Measurements from ENCODE around the gene DYNLT5. TPM values are rescaled to one million over a fixed set of nuclear protein-coding genes. Genes with fewer than 3 reads are reported as not detected.
"Not testable (repeated sequence)": the region's sequence is repeated elsewhere in the genome, so short reads cannot be mapped to it uniquely, and the experiment has no call there.

The DYNLT5 gene
- total RNA-seq, 2 donors from 2014 or later = not detected

DNA sequence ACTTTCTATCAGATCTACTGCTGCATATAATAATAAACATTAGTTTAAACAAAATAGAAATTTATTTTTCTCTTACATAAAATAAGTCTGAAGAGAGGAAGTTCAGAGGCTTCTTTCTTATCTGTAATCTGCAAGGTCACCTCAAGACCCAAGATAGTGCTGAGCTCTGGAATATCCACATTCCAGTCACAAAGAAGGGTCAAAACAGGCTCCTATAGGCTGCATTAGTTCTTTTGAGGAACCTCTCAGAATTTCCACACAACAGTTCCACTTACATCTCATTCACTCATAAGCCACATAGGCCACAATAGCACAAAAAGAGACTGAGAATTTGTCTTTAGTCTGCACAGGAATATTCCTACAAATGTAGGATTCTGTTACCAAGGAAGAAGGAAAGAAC lies 15.4 kb downstream of the DYNLT5 start:
- Mint-ChIP-seq H3K9me3 (no peaks in the 10 kb centered on the region), H3K27ac (no peak overlapping the region), H3K4me1 (peaks cover 22% of the 10 kb centered on the region), H3K27me3 (no peaks in the 10 kb centered on the region), H3K36me3 (ENCODE audit: low read depth) (no peaks in the 10 kb centered on the region), H3K4me3 (no peak overlapping the region)
- ATAC-seq (replicated peaks) = no peak

DNA sequence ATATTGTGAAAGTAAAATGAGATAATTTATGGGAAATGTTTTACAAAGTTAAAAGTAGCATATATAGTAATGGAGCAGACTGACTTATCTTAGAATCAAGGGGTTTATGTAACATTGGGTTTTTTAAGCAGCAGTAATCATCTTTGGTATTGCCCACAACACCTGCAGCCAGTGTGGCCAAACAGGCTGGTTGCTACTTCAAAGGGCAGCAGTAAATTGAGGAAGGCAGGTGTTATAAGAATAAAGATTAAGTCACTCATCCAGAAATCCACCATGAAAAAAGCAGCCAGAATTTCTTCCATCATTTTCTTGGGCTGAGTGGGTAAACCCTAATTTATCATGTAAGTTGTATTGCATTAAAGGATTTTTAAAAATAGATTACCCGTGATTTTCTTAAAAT lies 16.7 kb downstream of the DYNLT5 start:
- Mint-ChIP-seq H3K4me3 (peak overlapping the region; percentile 80), H3K36me3 (ENCODE audit: low read depth) (no peaks in the 10 kb centered on the region), H3K27ac (peak overlapping the region; percentile 87), H3K27me3 (no peaks in the 10 kb centered on the region), H3K9me3 (no peaks in the 10 kb centered on the region), H3K4me1 (peaks cover 22% of the 10 kb centered on the region)
- ATAC-seq (replicated peaks) = no peak

DNA sequence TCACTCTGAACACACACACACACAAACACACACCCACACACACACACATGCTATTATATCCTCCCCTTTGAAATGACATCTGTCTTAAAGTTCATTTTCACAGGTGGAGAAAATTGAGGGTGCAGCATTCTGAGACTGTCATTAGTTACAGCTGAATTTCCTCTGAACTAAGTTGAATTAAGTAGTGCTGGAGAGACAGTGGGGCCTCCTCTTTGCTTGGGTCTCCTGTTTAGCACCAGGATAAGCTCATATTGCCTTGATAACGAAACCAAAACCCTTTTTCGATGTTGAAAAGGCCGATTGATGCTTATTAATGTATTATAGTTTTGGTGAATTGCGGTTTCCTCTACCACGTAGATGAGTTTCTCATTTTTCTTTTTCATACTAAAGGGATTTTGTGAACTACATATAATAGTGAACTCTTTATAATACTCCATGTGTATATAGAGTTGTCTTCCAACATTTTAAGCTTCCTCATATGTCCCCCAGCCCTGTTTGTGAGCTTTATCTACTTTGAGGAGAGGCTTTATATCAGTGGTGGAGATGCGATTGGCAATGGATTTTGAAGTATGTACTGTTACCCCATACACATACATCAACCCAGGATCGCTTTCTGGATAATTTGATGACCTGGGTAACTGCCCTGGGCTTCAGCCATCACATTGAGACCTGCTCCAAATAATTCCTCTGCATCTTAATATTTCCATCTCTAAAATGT lies 17.4 kb downstream of the DYNLT5 start:
- H3K9me3 Mint-ChIP-seq = no peaks in the 10 kb centered on the region

DNA sequence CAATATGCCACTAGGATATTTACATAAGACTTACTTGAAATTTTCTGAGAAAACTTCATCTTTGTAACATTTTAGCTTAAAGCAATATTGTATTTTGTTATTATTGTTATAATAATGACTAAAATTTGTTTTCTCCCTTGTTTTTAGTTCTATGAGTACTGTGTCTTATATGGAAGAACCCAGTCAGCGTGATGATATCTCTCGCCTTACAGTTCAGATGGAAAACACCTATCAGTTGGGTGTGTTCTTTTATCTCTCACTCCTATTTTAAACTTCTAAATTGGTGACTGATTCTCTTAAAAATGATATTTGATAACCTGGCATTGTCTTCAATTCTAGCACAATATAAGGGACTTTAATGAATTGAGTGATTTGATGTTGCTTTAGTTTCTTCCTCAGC lies 18.0 kb downstream of the DYNLT5 start:
- ATAC-seq (replicated peaks) = peak; percentile 71
- no peaks in the 10 kb centered on the region for H3K36me3 Mint-ChIP-seq (ENCODE audit: low read depth)
- no peaks in the 10 kb centered on the region for H3K27me3 Mint-ChIP-seq
- H3K9me3 Mint-ChIP-seq = no peaks in the 10 kb centered on the region
- peaks cover 22% of the 10 kb centered on the region for H3K4me1 Mint-ChIP-seq
- H3K4me3 Mint-ChIP-seq = peak overlapping the region; percentile 80
- peak overlapping the region; percentile 87 for H3K27ac Mint-ChIP-seq

More for the DNA sequence above, 17.4 kb downstream of the DYNLT5 start:
- no peaks in the 10 kb centered on the region for H3K36me3 Mint-ChIP-seq (ENCODE audit: low read depth)
- no peaks in the 10 kb centered on the region for H3K27me3 Mint-ChIP-seq
- peak; percentile 56 for ATAC-seq (replicated peaks)
- peak overlapping the region; percentile 80 for H3K4me3 Mint-ChIP-seq
- H3K27ac Mint-ChIP-seq = peak overlapping the region; percentile 87
- peaks cover 22% of the 10 kb centered on the region for H3K4me1 Mint-ChIP-seq

DNA sequence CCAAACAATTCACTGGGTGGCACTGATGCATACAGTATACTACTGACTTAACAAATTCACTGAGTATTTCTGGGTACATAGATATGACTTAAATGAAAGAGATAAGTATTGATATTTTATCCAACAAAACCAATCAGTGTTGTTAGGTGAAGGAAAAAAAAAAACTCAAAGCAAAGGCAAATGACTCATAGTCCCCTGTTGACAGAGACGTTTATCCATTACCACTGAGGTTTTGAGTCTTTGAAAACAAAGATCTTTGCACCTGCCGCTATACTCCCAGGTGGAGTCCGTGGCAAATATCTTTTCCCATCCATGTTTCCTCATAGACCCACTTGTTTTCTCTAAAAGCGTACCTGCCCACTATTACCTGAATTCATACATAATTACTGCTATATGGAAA lies 18.4 kb downstream of the DYNLT5 start:
- peak overlapping the region; percentile 80 for H3K4me3 Mint-ChIP-seq
- H3K9me3 Mint-ChIP-seq = no peaks in the 10 kb centered on the region
- H3K4me1 Mint-ChIP-seq = peaks cover 22% of the 10 kb centered on the region
- H3K36me3 Mint-ChIP-seq (ENCODE audit: low read depth) = no peaks in the 10 kb centered on the region
- peak; percentile 78 for ATAC-seq (replicated peaks)
- H3K27ac Mint-ChIP-seq = peak overlapping the region; percentile 87
- peaks cover 4% of the 10 kb centered on the region for H3K27me3 Mint-ChIP-seq

DNA sequence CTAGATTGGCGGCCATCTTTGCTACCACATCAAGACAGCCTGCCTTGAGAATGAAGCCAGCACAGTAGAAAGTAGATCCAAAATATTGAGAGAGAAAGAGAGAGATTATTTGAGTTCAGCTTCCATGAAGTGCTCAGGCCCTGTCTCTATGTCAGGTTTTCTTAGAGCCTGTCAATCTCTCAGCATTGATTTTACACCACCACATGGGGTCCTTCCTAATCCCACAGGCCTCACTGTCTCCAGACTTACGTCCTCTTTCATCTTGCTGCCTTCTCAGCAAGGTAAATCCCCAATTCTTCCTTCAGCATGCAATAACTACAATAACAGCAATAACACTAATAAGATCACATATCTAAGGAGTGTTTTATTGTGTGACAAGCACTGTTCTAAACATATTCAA lies 21.0 kb downstream of the DYNLT5 start:
- no peaks in the 10 kb centered on the region for H3K36me3 Mint-ChIP-seq (ENCODE audit: low read depth)
- H3K27me3 Mint-ChIP-seq = peaks cover 5% of the 10 kb centered on the region
- H3K9me3 Mint-ChIP-seq = no peaks in the 10 kb centered on the region
- ATAC-seq (replicated peaks) = no peak
- H3K27ac Mint-ChIP-seq = no peak overlapping the region
- no peak overlapping the region for H3K4me3 Mint-ChIP-seq
- peaks cover 22% of the 10 kb centered on the region for H3K4me1 Mint-ChIP-seq

DNA sequence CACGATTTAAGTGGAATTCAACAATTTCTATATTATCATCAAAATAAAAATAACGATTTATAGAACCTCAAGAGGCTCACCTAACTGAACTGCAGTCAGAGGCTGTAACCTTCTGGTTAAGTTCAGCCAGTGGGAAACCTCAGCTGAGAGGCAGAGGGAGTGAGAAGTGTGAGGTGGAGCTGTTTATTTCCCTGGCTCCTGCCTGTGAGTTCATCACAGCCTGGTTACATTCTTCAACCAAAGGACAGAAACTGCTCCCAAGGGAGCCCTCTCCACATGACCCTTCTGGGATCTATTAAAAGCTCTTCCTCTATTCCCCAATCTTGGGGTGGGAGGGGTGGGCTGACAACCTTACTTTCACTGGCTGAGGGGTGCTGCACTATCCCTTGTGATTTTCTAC lies 22.2 kb downstream of the DYNLT5 start:
- Mint-ChIP-seq H3K27me3 (peaks cover 5% of the 10 kb centered on the region), H3K36me3 (ENCODE audit: low read depth) (no peaks in the 10 kb centered on the region), H3K4me1 (peaks cover 14% of the 10 kb centered on the region), H3K9me3 (no peaks in the 10 kb centered on the region), H3K27ac (no peak overlapping the region), H3K4me3 (no peak overlapping the region)
- no peak for ATAC-seq (replicated peaks)

DNA sequence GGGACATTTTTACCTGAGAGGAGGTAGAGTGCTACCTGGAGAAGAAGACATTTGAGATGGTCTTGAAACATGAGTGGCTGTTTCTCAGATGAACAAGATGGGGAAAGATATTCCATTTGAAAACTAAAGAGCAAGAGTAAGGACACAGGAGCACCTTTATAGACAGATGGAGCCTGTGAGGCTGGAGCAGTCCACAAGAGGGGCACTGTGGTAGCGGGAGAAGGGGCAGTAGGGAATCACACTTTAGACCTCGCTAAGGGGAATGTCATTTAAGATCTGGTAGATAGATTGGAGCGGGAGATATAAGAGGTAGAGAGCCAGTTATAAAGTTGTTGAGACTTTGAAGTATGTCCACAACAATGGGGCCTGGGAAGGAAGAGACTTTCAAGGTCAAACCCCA lies 23.4 kb downstream of the DYNLT5 start:
- Mint-ChIP-seq H3K27ac (no peak overlapping the region), H3K4me3 (no peak overlapping the region)
- ATAC-seq (replicated peaks) = no peak

DNA sequence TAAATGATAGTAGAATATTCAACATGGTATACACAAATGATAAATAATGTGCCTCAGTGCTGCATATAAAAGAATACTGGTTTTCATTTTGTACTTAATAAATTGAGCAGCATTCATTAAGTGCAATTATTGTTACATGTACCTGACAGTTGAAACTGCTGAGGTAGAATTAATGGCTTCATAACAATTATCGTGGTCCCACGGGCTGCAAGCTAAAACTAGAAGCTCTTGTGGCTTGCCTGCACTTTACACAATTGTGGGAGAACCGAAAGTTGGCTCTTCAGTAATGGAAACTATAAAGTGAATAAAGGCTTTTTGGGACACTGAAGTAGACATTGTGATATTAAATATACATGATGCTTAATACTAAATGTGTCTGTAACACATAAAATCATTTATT lies 25.6 kb downstream of the DYNLT5 start:
- Mint-ChIP-seq H3K4me1 (no peaks in the 10 kb centered on the region), H3K4me3 (no peak overlapping the region), H3K36me3 (ENCODE audit: low read depth) (no peaks in the 10 kb centered on the region), H3K27me3 (peaks cover 5% of the 10 kb centered on the region), H3K27ac (no peak overlapping the region), H3K9me3 (no peaks in the 10 kb centered on the region)
- ATAC-seq (replicated peaks) = no peak

More for the DNA sequence above, 23.4 kb downstream of the DYNLT5 start:
- no peaks in the 10 kb centered on the region for H3K36me3 Mint-ChIP-seq (ENCODE audit: low read depth)
- peaks cover 5% of the 10 kb centered on the region for H3K27me3 Mint-ChIP-seq
- no peaks in the 10 kb centered on the region for H3K9me3 Mint-ChIP-seq
- H3K4me1 Mint-ChIP-seq = peaks cover 4% of the 10 kb centered on the region

DNA sequence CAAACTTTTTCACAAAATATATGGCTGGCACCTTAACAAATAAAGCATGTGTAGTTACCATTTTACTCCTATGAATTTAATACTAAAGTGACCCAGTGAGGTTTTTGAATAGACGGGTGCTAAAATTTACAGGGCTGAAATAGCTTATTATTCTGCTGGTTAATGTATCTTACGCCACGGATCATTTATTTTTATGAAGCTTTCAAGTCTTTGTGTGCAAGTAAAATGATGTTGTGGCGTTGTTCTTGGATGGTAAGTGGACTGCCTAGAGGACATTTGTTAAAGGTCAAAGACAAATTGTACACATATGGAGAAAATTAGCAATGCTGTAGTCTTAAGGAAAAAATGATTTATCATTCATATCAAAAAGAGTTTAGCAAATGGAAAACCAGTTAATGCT lies 26.0 kb downstream of the DYNLT5 start:
- Mint-ChIP-seq H3K4me1 (no peaks in the 10 kb centered on the region), H3K36me3 (ENCODE audit: low read depth) (no peaks in the 10 kb centered on the region), H3K27ac (no peak overlapping the region), H3K27me3 (peaks cover 5% of the 10 kb centered on the region), H3K9me3 (no peaks in the 10 kb centered on the region), H3K4me3 (no peak overlapping the region)
- no peak for ATAC-seq (replicated peaks)

DNA sequence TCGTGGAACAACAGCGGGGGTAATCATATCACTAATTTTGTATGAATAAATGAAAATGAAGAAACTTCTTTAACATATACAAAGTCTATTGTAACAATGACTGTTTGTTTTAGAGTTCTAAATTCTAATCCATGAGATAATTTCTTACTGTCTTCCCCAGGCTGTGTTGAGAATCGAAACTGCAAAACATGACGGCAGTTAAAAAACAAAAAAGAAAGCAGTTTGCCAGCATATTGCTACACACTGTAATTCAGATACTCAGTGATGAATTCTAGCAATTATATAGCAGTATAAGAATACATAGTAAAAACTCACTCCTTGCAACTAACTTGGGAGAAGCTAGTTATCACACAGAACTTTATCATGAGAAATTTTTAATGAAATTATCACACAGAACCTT lies 26.7 kb downstream of the DYNLT5 start:
- H3K4me3 Mint-ChIP-seq = no peak overlapping the region
- no peaks in the 10 kb centered on the region for H3K36me3 Mint-ChIP-seq (ENCODE audit: low read depth)
- H3K27me3 Mint-ChIP-seq = peaks cover 5% of the 10 kb centered on the region
- no peaks in the 10 kb centered on the region for H3K9me3 Mint-ChIP-seq
- H3K4me1 Mint-ChIP-seq = no peaks in the 10 kb centered on the region
- no peak overlapping the region for H3K27ac Mint-ChIP-seq
- no peak for ATAC-seq (replicated peaks)

DNA sequence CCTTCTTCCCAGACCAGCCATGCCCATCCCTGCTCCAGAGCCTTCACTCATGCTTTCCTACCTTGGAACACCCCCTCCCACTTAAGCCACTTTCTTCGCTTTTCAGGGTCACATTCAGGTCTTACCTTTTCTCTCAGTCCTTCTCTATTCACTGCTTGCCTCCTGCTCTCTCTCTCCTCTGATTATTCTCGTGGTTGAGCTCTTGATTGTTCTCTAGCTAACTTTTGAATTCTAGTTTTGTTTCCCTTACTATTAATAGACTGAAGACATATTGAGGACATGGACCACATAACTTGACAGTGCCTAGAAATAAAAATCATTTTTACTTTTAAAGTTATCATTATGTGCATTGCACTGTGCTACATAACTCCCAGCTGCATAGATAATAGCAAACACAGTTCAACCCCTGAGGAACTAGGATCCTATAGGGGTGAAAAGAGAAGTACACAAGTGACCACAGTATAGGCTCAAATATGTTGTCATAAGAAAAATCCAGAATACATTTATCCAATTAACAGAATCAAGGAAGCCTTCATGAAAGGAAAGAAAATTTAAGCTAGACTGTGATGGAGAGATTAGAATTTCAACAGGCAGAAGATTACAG lies 27.3 kb downstream of the DYNLT5 start:
- no peaks in the 10 kb centered on the region for H3K36me3 Mint-ChIP-seq (ENCODE audit: low read depth)
- H3K27me3 Mint-ChIP-seq = peaks cover 5% of the 10 kb centered on the region
- no peaks in the 10 kb centered on the region for H3K4me1 Mint-ChIP-seq
- H3K9me3 Mint-ChIP-seq = no peaks in the 10 kb centered on the region
- ATAC-seq (replicated peaks) = no peak
- H3K4me3 Mint-ChIP-seq = no peak overlapping the region
- no peak overlapping the region for H3K27ac Mint-ChIP-seq

DNA sequence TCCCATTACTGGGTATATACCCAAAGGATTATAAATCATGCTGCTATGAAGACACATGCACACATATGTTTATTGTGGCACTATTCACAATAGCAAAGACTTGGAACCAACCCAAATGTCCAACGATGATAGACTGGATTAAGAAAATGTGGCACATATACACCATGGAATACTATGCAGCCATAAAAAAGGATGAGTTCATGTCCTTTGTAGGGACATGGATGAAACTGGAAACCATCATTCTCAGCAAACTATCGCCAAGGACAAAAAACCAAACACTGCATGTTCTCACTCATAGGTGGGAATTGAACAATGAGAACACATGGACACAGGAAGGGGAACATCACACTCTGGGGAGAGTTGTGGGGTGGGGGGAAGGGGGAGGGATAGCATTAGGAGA lies 33.5 kb downstream of the DYNLT5 start:
- not testable (repeated sequence) for H3K27ac Mint-ChIP-seq; ATAC-seq (replicated peaks); H3K36me3 Mint-ChIP-seq (ENCODE audit: low read depth); H3K27me3 Mint-ChIP-seq; H3K9me3 Mint-ChIP-seq; H3K4me3 Mint-ChIP-seq
- peaks cover 10% of the 10 kb centered on the region for H3K4me1 Mint-ChIP-seq

DNA sequence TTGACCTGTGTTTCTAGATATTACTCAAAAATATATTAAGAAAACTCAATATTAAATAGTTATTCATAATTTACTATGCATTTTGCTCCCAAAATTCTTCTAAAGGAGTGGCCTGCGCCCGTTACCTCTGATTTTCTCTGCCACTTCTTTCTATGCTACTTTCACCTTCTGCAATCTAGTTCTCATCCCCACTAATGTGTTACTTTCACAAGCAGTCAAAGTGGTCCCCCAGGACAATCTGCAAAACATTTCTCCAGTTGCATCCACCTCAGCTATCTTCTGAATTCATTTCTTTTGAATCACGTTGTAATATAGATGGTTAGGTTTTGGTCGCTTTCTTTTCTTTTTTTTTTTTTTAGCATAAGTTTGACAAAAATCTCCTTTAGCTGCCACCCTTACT lies 35.4 kb downstream of the DYNLT5 start:
- H3K9me3 Mint-ChIP-seq = no peaks in the 10 kb centered on the region
- no peaks in the 10 kb centered on the region for H3K27me3 Mint-ChIP-seq
- H3K4me3 Mint-ChIP-seq = no peak overlapping the region
- H3K27ac Mint-ChIP-seq = no peak overlapping the region
- peaks cover 10% of the 10 kb centered on the region for H3K4me1 Mint-ChIP-seq
- H3K36me3 Mint-ChIP-seq (ENCODE audit: low read depth) = no peaks in the 10 kb centered on the region
- ATAC-seq (replicated peaks) = no peak

DNA sequence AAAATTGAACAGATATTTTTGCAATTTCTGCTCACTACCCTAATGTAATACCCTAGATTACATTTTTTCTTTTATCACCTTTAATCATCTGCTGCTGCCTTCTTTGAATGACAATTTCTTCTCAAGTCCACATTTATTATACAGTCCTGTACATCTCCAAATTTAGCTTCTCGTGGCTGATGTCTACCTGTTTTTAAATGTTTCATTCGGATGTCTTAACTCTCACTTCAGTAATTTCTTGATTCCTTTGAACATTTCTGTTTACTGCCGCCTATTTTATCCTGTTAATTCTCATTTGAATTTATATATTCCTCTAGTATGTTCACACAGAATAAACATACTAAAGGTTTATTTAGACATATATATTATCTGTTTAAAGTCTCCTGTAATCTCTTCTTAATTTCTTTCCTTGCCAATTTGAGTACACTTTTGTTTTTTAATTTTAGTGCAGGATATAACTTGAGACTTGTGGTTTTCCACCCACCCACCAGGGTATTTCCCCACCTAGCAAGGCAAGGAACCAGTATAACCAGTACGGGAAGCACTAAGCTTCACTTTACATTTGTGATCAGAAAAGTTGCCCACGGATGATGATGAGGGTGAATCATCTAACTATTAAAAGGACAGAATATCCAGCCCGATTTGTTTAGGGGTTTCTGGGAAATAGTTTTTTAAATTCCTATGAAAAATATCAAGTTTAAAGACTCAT lies 36.1 kb downstream of the DYNLT5 start:
- Mint-ChIP-seq H3K4me3 (peak overlapping the region; percentile 68), H3K27me3 (no peaks in the 10 kb centered on the region), H3K36me3 (ENCODE audit: low read depth) (no peaks in the 10 kb centered on the region), H3K9me3 (no peaks in the 10 kb centered on the region), H3K4me1 (peaks cover 10% of the 10 kb centered on the region), H3K27ac (peak overlapping the region; percentile 60)
- peak; percentile 100 for ATAC-seq (replicated peaks)

Measured in activated T-helper 17 cell treated with anti-CD3 and anti-CD28 coated beads, Interleukin-2, amount 50 U/mL, for 72 hours (primary cell).